Measurements from ENCODE around the gene UQCRC2.
"Not testable (repeated sequence)": the region's sequence is repeated elsewhere in the genome, so short reads cannot be mapped to it uniquely, and the experiment has no call there.

UQCRC2 gene

GRCh38 chr16:21984062-21984461, 30.9 kb downstream of the UQCRC2 start:
- DNase-seq = no peak

GRCh38 chr16:21985524-21985923, 32.4 kb downstream of the UQCRC2 start:
- DNase-seq = no peak

GRCh38 chr16:21986692-21987246, 33.6 kb downstream of the UQCRC2 start:
- no peak for DNase-seq

- no peak for DNase-seq
Observed at GRCh38 chr16:21987498-21987897, 34.3 kb downstream of the UQCRC2 start.

GRCh38 chr16:21989133-21989532, 36.0 kb downstream of the UQCRC2 start:
- no peak for DNase-seq

GRCh38 chr16:21989751-21990150, 36.6 kb downstream of the UQCRC2 start:
- DNase-seq = no peak

- DNase-seq = no peak
Observed at GRCh38 chr16:21990381-21990944, 37.3 kb downstream of the UQCRC2 start.

GRCh38 chr16:21991621-21992020, 38.5 kb downstream of the UQCRC2 start:
- no peak for DNase-seq

GRCh38 chr16:21994856-21995465, 41.8 kb downstream of the UQCRC2 start:
- no peak for DNase-seq

- no peak for DNase-seq
Observed at GRCh38 chr16:21996923-21997696, 43.9 kb downstream of the UQCRC2 start.

- DNase-seq = no peak
Observed at GRCh38 chr16:21997697-21998480, 44.7 kb downstream of the UQCRC2 start.

GRCh38 chr16:22001591-22001990, 48.4 kb downstream of the UQCRC2 start:
- peak in 1 of 6 experiments; percentile 5 for DNase-seq

GRCh38 chr16:22002047-22002446, 48.9 kb downstream of the UQCRC2 start:
- DNase-seq = not testable (repeated sequence)

GRCh38 chr16:22003195-22003594, 50.0 kb downstream of the UQCRC2 start:
- DNase-seq = no peak

- DNase-seq = no peak
Observed at GRCh38 chr16:22004341-22004740, 51.2 kb downstream of the UQCRC2 start.

- DNase-seq = no peak
Observed at GRCh38 chr16:22005746-22006145, 52.6 kb downstream of the UQCRC2 start.

GRCh38 chr16:22006636-22007035, 53.5 kb downstream of the UQCRC2 start:
- DNase-seq = no peak

GRCh38 chr16:22007159-22007508, 54.0 kb downstream of the UQCRC2 start:
- DNase-seq = no peak

GRCh38 chr16:22007509-22008214, 54.5 kb downstream of the UQCRC2 start, which contains the start of gene MOSMO:
MOSMO (plus strand) TSS chr16:22008111; CDS start chr16:22008302, 191 bp downstream.
- peak; percentile 30 to 75 (median 58) for DNase-seq

GRCh38 chr16:22008215-22009059, 55.3 kb downstream of the UQCRC2 start:
- DNase-seq = peak in 2 of 6 experiments; percentile 16 to 39

- no peak for DNase-seq
Observed at GRCh38 chr16:22010902-22011301, 57.7 kb downstream of the UQCRC2 start.
